IPS-18c (cell line): Measurements from ENCODE around the gene SERPINB8.

Source experiments
- H3K4me3 ChIP-seq: 2 replicates; pipeline ENCODE4 v1.7.0; 2013; ENCODE audit warnings: low read depth, mild to moderate bottlenecking, low read length, moderate library complexity; ENCODE audit not compliant: insufficient read depth
- H3K9me3 ChIP-seq: one replicate; pipeline ENCODE4 v1.6.1; 2013; ENCODE audit warnings: mild to moderate bottlenecking, low read length, moderate library complexity; ENCODE audit not compliant: control insufficient read depth, insufficient read depth

SERPINB8 gene

DNA sequence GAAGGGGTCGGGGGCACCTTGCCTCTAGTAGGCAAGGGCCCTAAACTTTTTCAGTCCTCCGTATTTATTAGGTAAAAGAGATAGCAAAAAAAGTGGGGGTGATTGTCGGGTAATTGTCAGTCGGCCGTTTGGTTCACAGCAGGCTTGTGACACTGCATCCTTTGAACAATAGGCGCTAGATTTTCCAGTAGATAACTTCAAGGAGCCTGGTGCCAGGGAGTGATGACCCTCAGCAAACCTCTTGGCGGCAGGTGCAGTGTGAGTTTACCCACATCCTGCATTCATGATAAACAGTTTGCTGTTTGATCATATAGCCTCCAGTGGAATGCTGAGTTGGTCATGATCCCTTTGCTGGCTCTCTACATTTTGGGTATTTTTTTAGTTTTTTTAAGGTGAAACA, 22.9 kb downstream of the SERPINB8 start:
- H3K9me3 ChIP-seq = peaks cover 3% of the 10 kb centered on the region
- no peak overlapping the region for H3K4me3 ChIP-seq

DNA sequence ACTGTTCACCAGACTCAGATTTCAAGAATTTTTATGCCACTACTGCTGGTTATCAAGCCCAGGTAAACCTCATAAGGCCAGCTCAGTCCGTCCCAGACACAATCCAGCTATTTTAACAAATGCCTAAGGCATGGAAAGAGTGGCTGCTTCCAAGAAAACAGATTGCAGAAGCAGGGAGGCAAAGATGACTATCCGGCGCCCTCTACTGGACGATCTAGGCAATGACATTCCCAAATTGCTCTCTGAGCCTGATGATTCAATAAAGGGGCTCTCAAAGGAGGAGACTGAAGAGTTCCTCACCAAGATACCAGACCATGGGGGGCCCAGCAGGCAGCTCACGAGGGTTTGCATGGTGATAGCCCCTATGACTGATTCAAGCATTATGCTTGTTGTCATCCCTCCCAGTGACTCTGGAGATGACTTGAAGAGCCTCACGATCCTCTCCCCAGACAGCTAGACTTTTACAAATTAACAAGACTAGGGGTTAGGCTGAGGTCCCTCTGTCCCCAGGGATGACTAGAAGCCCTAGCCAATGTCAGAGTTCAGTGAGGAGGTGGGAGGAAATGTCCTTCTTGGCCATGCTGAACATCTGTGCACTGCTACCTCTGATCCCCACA, 25.0 kb downstream of the SERPINB8 start:
- Histone ChIP-seq H3K4me3 (no peak overlapping the region), H3K9me3 (peaks cover 3% of the 10 kb centered on the region)

DNA sequence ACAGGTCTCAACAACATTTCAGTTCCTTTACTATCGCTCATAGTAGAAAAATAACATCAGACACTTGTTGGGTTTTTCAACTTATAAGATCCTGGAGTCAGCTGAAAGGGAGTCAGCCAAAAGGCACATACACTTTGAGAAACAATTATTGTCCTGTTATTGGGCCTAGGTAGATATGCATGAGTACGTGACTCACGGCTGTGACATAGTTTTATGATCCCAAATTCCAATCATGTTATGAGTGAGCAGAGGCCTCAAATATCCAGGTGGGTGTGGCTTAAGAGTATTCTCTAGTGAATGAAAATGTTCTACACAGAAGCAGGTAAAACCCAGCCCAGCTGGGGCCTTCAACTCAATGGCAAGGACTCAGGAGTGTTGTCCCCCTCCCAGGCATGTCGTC, 27.2 kb downstream of the SERPINB8 start:
- H3K9me3 ChIP-seq = peaks cover 3% of the 10 kb centered on the region

DNA sequence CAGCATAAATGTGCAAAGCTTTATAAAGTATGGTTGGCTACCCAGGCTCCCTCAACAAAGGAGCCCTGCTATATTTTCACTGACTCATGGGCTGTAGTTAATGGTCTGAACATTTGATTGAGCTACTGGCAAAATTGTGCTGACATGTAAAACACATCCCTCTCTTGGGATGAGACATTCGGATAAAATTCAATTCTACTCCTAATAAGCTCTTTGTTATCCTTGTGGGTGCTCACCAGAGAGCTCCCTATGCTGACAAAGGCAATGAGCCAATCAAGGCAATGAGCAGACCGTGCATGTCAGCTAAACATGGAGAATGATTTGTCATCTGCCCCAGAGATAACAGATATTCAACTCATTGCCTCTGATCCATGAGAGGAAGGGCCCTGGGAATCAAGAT, 27.7 kb downstream of the SERPINB8 start:
- no peak overlapping the region for H3K4me3 ChIP-seq
- H3K9me3 ChIP-seq = peaks cover 3% of the 10 kb centered on the region

More for the DNA sequence above, 27.2 kb downstream of the SERPINB8 start:
- H3K4me3 ChIP-seq = no peak overlapping the region

DNA sequence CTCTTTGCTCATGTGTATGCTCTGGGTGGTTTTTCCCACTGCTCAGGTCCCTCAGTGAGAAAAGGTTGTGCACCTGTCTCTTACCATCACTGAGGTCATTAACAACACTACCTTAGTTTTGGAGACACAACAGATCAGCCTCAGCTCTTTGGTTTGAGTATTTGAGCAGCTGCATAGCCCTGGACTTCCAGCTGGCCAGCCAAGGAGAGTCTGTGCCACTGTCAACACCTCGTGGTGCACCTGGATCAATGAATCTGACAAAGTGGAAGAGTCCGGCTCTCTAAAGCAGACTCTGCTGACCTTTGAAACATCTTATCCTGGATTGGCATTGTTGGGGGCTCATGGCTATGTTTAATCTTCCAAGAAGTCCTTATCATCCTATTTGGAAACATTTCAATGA, 30.0 kb downstream of the SERPINB8 start:
- Histone ChIP-seq H3K4me3 (no peak overlapping the region), H3K9me3 (peaks cover 3% of the 10 kb centered on the region)

DNA sequence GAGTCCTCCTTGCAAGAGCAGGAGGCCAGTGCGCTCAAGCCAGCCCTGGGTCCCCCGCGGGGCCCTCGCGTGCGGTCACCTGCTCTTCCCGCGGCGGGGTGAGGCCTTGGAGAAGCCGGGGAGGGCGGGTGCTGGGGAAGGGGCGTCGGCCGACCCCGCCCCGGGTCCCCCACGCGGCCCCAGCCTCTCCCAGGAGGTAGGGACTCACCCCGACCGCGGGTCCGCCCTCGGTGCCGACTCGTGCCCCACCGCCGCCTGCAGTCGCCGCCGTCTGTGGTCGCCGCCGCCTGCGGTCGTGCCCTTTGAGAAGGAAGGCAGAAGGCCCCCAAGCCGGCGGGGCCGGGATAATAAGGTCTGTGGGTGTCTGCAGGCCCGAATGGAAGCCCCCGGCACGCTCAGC, 32.7 kb downstream of the SERPINB8 start:
- no peaks in the 10 kb centered on the region for H3K9me3 ChIP-seq
- no peak overlapping the region for H3K4me3 ChIP-seq

DNA sequence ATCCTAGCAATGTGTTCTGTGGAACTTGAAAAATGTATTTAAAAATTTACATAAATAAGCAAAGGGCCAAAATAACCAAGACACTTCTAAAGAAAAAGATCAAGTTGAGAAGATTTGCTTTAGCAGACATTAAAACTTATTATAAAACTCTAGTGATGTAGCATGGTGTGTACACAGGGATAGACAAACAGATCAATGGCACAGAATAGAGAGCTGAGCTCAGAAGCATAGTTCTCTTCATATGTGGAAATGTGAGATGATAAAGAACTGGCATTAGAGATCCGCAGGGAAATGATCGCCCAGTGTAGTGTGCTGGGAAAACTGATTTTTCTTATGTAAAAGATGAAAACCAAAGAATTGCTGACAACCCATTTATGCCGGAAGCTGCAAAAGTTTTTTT, 39.4 kb downstream of the SERPINB8 start:
- Histone ChIP-seq H3K4me3 (no peak overlapping the region), H3K9me3 (no peaks in the 10 kb centered on the region)

DNA sequence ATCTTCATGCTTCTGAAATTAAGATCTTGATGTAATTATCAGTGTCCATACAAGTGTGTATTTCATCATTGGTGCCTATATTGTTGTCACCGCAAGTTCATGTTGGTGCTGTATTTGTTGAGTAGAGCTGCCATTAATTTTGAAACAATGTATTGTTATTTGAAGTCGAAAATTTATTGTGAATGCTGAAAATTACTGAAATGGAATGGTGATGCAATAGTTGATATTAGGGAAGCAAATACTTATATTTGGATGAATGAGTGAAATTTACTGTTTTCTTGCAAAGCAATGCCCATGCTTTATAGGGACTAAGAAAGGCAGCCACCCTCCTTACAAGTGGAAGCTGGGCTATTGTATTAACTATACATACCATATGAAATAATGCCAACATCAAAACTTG, 41.6 kb downstream of the SERPINB8 start:
- H3K9me3 ChIP-seq = no peaks in the 10 kb centered on the region

DNA sequence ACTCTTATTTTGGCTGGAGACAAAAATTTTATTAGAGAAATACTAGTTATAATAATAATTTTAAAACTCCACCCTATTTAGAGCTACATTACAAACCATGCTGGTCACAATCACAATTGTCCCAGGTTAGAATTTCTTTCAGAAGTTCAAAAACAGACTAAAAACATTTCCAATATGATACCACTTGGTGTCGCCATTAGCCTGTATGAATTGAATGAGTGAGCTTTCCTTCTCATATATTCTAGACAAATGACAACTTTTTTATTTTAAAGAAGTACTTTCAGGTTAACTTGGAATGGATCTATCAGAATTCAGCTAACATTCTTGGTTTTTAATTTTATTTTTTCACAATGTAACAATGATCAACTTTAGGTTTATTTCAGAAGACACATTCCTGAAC, 48.0 kb downstream of the SERPINB8 start:
- Histone ChIP-seq H3K9me3 (no peaks in the 10 kb centered on the region), H3K4me3 (no peak overlapping the region)

More for the DNA sequence above, 41.6 kb downstream of the SERPINB8 start:
- no peak overlapping the region for H3K4me3 ChIP-seq

DNA sequence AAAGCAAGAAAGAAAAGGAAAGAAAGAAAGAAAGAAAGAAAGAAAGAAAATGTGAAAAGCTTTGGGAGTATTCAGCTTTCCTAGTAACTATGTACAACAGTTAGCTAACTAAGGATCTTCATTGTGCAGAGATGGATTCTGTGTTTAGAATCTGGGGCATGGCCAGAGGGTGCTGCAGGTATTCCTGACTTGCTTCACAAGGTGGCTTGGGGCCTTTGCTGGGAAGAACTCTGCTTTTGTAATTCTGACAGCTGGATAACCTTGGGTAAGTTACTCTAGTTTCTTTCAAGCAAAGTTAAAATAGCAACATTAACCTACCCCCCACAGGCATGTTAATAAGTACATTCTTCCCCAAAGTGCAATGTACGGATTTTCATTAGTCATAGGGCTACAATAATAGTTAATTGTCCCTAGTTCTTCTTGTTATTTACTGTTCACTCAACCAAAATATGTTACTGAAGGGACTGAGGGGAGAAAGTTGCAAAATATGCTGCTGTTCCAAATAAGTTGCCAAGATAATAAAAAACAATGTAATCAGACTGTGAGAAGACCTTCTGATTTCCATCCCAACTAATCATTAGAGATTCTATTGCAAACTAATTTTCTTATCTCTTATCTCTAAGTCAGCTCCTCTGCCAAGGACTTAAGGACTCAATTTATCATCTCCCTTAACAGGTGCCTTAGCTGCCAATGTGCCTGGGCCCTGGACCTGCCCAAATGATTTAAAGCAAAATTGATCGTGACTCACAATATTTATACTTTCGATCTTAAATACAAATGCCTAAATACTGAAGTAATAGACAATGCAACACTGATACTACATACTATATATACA, 50.3 kb downstream of the SERPINB8 start:
- H3K9me3 ChIP-seq = no peaks in the 10 kb centered on the region

DNA sequence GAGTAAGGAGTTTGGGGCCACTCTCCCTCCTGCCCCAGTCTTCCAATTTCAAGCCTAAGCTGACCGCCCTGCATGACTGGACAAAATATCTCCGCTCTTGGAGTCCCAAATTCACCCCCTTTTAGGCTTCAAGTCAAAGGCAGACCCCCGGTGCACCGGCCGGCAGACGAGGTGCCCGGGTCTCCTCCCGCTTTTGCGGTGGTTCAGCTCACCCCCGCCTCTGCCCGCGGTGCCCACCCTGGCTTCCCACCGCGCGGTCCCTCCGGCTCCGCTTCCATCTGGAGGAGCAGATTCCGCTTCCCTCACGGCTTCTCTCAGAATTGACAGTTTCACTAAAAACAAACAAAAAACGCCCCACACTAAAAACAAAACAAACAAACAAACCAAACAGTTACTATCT, 56.5 kb downstream of the SERPINB8 start:
- no peak overlapping the region for H3K4me3 ChIP-seq
- H3K9me3 ChIP-seq = no peaks in the 10 kb centered on the region

More for the DNA sequence above, 50.3 kb downstream of the SERPINB8 start:
- no peak overlapping the region for H3K4me3 ChIP-seq

DNA sequence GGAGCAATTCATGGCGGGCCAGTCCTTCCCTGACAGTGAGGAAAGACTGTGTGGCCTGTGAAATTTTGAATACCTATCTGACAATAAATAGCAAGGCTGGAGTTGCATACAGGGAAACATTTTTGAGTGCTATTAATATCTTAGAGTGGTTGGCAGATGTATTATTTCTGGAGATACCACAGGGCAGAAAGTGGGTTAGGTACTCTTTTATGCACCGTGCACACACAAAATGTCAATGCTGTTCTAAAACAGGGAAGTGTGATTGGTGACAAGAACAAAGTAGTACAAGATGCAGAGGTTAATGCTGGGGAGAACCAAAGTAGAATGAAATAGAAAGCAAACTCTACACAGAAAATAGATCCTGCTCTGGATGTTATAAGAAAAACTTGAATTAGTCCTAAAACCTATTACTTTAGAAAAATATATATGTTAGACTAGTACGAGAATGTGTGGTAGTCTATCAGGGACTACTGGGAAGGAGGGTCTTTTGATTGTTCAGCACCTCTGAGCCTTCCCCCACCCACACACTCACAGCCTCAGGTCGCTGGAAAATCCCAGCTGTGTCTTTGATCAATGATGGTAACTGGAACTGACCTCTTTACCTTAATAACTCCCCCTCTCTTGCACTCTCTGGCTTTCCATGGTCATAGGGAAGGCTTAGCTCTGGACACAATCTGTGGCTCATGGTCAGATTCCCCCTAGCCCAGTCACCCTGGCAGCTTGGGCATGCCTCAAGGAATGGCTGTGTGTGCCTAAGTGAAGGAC, 58.2 kb downstream of the SERPINB8 start:
- Histone ChIP-seq H3K9me3 (no peaks in the 10 kb centered on the region), H3K4me3 (no peak overlapping the region)

DNA sequence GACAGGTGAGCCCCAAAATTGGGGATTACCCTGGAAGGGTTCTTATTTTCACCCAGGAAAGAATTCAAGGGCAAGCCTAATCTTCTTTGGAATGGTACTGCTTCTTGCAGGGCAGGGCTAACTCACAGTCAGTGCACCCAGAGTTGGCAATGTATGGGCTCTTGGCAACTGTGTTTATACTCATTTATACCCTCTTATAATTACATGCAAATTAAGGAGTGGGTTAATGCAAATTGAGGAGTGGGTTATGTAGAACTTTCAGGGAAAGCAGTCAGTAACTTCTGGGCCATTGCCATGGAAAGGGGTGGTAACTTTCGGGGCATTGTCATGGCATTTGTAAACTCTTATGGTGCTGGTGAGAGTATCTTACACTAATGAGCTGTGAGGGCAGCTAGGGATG, 59.2 kb downstream of the SERPINB8 start:
- H3K4me3 ChIP-seq = no peak overlapping the region
- no peaks in the 10 kb centered on the region for H3K9me3 ChIP-seq

DNA sequence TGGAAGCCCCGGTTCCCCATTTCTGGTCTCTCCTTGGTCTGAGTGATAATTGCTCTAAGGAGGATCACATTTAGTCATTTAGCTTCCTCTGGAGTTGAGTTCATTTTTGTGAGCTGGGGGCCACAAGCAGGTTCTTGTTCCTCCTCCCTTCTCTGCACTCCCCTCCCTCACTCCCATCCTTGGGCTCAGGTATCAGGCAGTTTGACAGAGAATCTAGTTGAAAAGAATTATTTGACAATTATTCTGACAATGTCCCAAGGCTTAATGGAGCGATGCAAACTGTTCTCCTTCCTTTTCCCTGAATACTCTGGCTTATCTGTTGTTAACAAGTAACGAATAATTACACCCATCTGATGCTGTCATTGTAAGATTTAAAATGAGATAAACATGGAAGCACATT, 61.5 kb downstream of the SERPINB8 start:
- H3K9me3 ChIP-seq = no peaks in the 10 kb centered on the region
- no peak overlapping the region for H3K4me3 ChIP-seq

DNA sequence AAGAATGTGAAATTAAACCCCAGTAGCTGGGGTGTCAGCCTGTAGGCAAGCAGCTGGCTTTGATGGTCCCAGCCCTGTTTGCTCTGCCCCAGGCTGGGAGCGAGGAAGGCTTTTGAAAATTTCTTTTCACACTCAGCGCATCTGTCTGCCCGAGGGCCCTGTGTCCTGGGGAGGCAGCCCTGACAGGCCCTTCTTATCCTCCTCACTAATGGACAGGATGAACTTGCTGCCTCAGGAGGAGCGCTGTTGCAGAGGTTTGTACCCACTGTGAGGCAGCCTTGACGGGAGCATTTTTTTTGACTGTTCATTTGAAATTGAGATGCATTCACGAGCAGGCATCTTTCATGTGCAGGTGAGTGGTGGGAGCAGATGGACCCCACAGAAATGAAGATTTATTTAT, 62.4 kb downstream of the SERPINB8 start:
- Histone ChIP-seq H3K4me3 (no peak overlapping the region), H3K9me3 (no peaks in the 10 kb centered on the region)

DNA sequence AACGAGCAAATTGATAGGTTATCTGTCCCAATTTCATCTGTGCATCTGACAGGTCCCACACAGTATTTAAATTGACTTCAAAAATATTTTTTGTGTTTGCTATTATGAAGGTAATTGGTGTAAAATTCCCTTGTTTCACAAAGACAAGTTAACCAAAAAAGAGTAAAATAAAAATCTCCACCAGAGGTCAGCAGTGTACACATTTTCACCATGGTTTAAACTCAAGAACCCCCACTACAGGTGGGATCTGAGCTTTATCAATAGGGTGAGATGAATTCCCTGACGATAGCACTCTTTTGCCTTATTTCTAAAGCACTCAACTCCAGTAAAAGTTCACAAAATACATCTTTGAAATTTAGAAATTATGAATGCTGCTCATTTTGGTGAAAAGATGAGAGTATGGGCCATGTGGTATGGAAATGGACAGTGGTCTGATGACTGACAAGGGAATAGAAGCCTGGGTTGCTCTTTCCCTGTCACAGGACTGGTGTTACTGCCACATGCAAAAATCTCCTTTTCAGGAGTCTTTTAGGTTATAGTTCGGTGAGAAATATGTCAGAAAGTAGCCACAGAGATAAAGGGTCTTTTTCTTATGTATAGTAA, 68.0 kb downstream of the SERPINB8 start:
- H3K4me3 ChIP-seq = no peak overlapping the region
- peaks cover 10% of the 10 kb centered on the region for H3K9me3 ChIP-seq
